CD8-positive, alpha-beta memory T cell (primary cell): Measurements from ENCODE around the gene CEP152. TPM values are rescaled to one million over a fixed set of nuclear protein-coding genes. Genes with fewer than 3 reads are reported as not detected.
"Not testable (repeated sequence)": the region's sequence is repeated elsewhere in the genome, so short reads cannot be mapped to it uniquely, and the experiment has no call there.

Experiments
- CTCF ChIA-PET: fragments of 350-600 bp; sonication (Branson Sonifier 250); formaldehyde crosslinking; loops from one replicate; lab custom pipeline; 2021; ENCODE audit warnings: antibody characterized with exemption; lab: Charles Lee
- POLR2A ChIA-PET: fragments of 350-600 bp; sonication (Branson Sonifier 250); formaldehyde crosslinking; loops from one replicate; lab custom pipeline; 2021; ENCODE audit warnings: antibody characterized with exemption; lab: Charles Lee
- DNase-seq, 5 donors: peaks; one replicate each; pipeline versions ENCODE4 v3.0.0 to v3.0.0-alpha.2; 2020 to 2022; ENCODE audit warnings: mixed read lengths in 1 of 5
- H3K27ac ChIP-seq: one replicate; pipeline ENCODE4 v1.7.0; 2013; ENCODE audit warnings: low read depth, mild to moderate bottlenecking, low read length, moderate library complexity
- H3K27me3 ChIP-seq: 2 replicates; pipeline ENCODE4 v1.7.0; 2013; ENCODE audit warnings: low read length, mild to moderate bottlenecking; ENCODE audit not compliant: insufficient read depth, poor library complexity, severe bottlenecking
- H3K36me3 ChIP-seq: 2 replicates; pipeline ENCODE4 v1.7.0; 2013; ENCODE audit warnings: mild to moderate bottlenecking, low read length, moderate library complexity; ENCODE audit not compliant: insufficient read depth
- H3K4me1 ChIP-seq: 2 replicates; pipeline ENCODE4 v1.7.0; 2013; ENCODE audit warnings: mild to moderate bottlenecking, low read length, moderate library complexity; ENCODE audit not compliant: insufficient read depth
- H3K4me3 ChIP-seq: 2 replicates; pipeline ENCODE4 v1.7.0; 2013; ENCODE audit warnings: mild to moderate bottlenecking, low read length
- H3K9me3 ChIP-seq: 2 replicates; pipeline ENCODE4 v1.7.0; 2013; ENCODE audit warnings: mild to moderate bottlenecking, low read length
- H3K27ac Mint-ChIP-seq, 8 donors: one replicate each; pipeline ENCODE4 v1.8.0; 2020 to 2021; ENCODE audit warnings: mixed read lengths in 8 of 8, mild to moderate bottlenecking in 6 of 8, inconsistent platforms in 3 of 8, moderate library complexity in 3 of 8
- H3K27me3 Mint-ChIP-seq, 2 donors: one replicate each; pipeline ENCODE4 v1.8.0; 2020 to 2021; ENCODE audit warnings: mixed read lengths in 2 of 2, mild to moderate bottlenecking in 1 of 2, moderate library complexity in 1 of 2
- H3K36me3 Mint-ChIP-seq, 3 donors: one replicate each; pipeline ENCODE4 v1.8.0; 2020 to 2021; ENCODE audit warnings: mixed read lengths in 3 of 3, inconsistent platforms in 1 of 3, mild to moderate bottlenecking in 1 of 3
- H3K4me1 Mint-ChIP-seq, 3 donors: one replicate each; pipeline ENCODE4 v1.8.0; 2020 to 2021; ENCODE audit warnings: mixed read lengths in 3 of 3, inconsistent platforms in 1 of 3, mild to moderate bottlenecking in 1 of 3
- H3K4me3 Mint-ChIP-seq, 7 donors: one replicate each; pipeline ENCODE4 v1.8.0; 2020 to 2021; ENCODE audit warnings: mixed read lengths in 7 of 7, mild to moderate bottlenecking in 6 of 7, moderate library complexity in 4 of 7, inconsistent platforms in 2 of 7
- H3K9me3 Mint-ChIP-seq, 5 donors: one replicate each; pipeline ENCODE4 v1.8.0; 2020 to 2022; ENCODE audit warnings: mixed read lengths in 5 of 5, mild to moderate bottlenecking in 3 of 5, moderate library complexity in 2 of 5, inconsistent platforms in 1 of 5
- polyA plus RNA-seq: library from polyadenylated mRNA; unstranded; fragments of 300-500 nt; fragmentation: Illumina TruSeq; gene quantifications from one replicate; pipeline ENCODE4 v1.2.3, GENCODE V29; 2021
- total RNA-seq, 2 experiments: library from RNA; stranded (reverse); gene quantifications; one replicate each; pipeline ENCODE4 v1.2.3, GENCODE V29; 2021

Gene CEP152
- total and polyA plus RNA-seq, 3 experiments from 2014 or later, result 6.5 to 20.7 (median 19.7) TPM

GRCh38 chr15:48794697-48795134 is 16.2 kb downstream of the CEP152 start:
- no peak overlapping the region for H3K27ac ChIP-seq
- no peaks in the 10 kb centered on the region for H3K27me3 ChIP-seq
- no peak for DNase-seq
- no peak overlapping the region for H3K4me3 ChIP-seq
- no peaks in the 10 kb centered on the region for H3K4me1 ChIP-seq
- peaks cover 8 to 46% (median 18%) of the 10 kb centered on the region in 3 donors for H3K36me3 Mint-ChIP-seq
- no peaks in the 10 kb centered on the region for H3K27me3 Mint-ChIP-seq
- no peaks in the 10 kb centered on the region for H3K9me3 Mint-ChIP-seq
- ChIA-PET CTCF (no interaction called here), POLR2A (no interaction called here)
- peak overlapping the region in 5 of 8 donors; percentile 53 to 89 (median 75) for H3K27ac Mint-ChIP-seq
- no peaks in the 10 kb centered on the region for H3K36me3 ChIP-seq
- H3K4me1 Mint-ChIP-seq, result peaks cover 14 to 39% (median 26%) of the 10 kb centered on the region in 3 donors
- H3K4me3 Mint-ChIP-seq, result no peak overlapping the region
- H3K9me3 ChIP-seq, result no peaks in the 10 kb centered on the region

- DNase-seq, result no peak
- Histone ChIP-seq H3K4me3 (no peak overlapping the region), H3K27ac (no peak overlapping the region), H3K9me3 (no peaks in the 10 kb centered on the region), H3K27me3 (no peaks in the 10 kb centered on the region), H3K36me3 (no peaks in the 10 kb centered on the region), H3K4me1 (no peaks in the 10 kb centered on the region)
- Mint-ChIP-seq H3K9me3 (no peaks in the 10 kb centered on the region), H3K4me1 (peaks cover 12 to 24% (median 24%) of the 10 kb centered on the region in 3 donors), H3K4me3 (no peak overlapping the region), H3K27ac (no peak overlapping the region), H3K36me3 (peaks cover 14 to 61% (median 21%) of the 10 kb centered on the region in 3 donors), H3K27me3 (no peaks in the 10 kb centered on the region)
- POLR2A ChIA-PET, result no interaction called here
- CTCF ChIA-PET, result no interaction called here
Observed at GRCh38 chr15:48792408-48792807, 18.5 kb downstream of the CEP152 start.

GRCh38 chr15:48790466-48791115 is 20.3 kb downstream of the CEP152 start:
- POLR2A ChIA-PET, CTCF ChIA-PET, H3K36me3 ChIP-seq: not testable (repeated sequence)

GRCh38 chr15:48785712-48786111 is 25.2 kb downstream of the CEP152 start:
- Mint-ChIP-seq H3K36me3 (peaks cover 13 to 64% (median 29%) of the 10 kb centered on the region in 3 donors), H3K4me1 (no peaks in the 10 kb centered on the region), H3K9me3 (no peaks in the 10 kb centered on the region), H3K27ac (no peak overlapping the region), H3K27me3 (no peaks in the 10 kb centered on the region), H3K4me3 (no peak overlapping the region)
- Histone ChIP-seq H3K36me3 (no peaks in the 10 kb centered on the region), H3K27me3 (no peaks in the 10 kb centered on the region), H3K4me1 (no peaks in the 10 kb centered on the region), H3K4me3 (no peak overlapping the region), H3K9me3 (no peaks in the 10 kb centered on the region), H3K27ac (no peak overlapping the region)
- POLR2A ChIA-PET, result no interaction called here
- no peak for DNase-seq
- CTCF ChIA-PET, result no interaction called here

More at GRCh38 chr15:48790466-48791115, 20.3 kb downstream of the CEP152 start:
- H3K9me3 ChIP-seq, H3K9me3 Mint-ChIP-seq, DNase-seq, H3K4me3 Mint-ChIP-seq, H3K4me3 ChIP-seq, H3K27me3 ChIP-seq, H3K4me1 ChIP-seq, H3K27me3 Mint-ChIP-seq, H3K27ac ChIP-seq: not testable (repeated sequence)
- peaks cover 7 to 10% (median 10%) of the 10 kb centered on the region in 3 donors for H3K4me1 Mint-ChIP-seq
- peaks cover 14 to 57% (median 19%) of the 10 kb centered on the region in 3 donors for H3K36me3 Mint-ChIP-seq
- peak overlapping the region in 1 of 8 donors; percentile 44 for H3K27ac Mint-ChIP-seq

GRCh38 chr15:48785195-48785594 is 25.7 kb downstream of the CEP152 start:
- Mint-ChIP-seq H3K9me3 (no peaks in the 10 kb centered on the region), H3K27ac (no peak overlapping the region), H3K36me3 (peaks cover 12 to 63% (median 29%) of the 10 kb centered on the region in 3 donors), H3K4me1 (no peaks in the 10 kb centered on the region), H3K4me3 (no peak overlapping the region), H3K27me3 (no peaks in the 10 kb centered on the region)
- no peaks in the 10 kb centered on the region for H3K36me3 ChIP-seq
- H3K4me3 ChIP-seq, result no peak overlapping the region
- no peak overlapping the region for H3K27ac ChIP-seq
- no peak for DNase-seq
- POLR2A ChIA-PET, result no interaction called here
- no peaks in the 10 kb centered on the region for H3K27me3 ChIP-seq
- no peaks in the 10 kb centered on the region for H3K9me3 ChIP-seq
- CTCF ChIA-PET, result no interaction called here
- no peaks in the 10 kb centered on the region for H3K4me1 ChIP-seq

GRCh38 chr15:48784756-48785155 is 26.1 kb downstream of the CEP152 start:
- Histone ChIP-seq H3K4me3 (no peak overlapping the region), H3K36me3 (no peaks in the 10 kb centered on the region), H3K4me1 (no peaks in the 10 kb centered on the region), H3K27ac (no peak overlapping the region), H3K9me3 (no peaks in the 10 kb centered on the region), H3K27me3 (no peaks in the 10 kb centered on the region)
- Mint-ChIP-seq H3K27me3 (no peaks in the 10 kb centered on the region), H3K4me1 (no peaks in the 10 kb centered on the region), H3K4me3 (no peak overlapping the region), H3K36me3 (peaks cover 9 to 64% (median 31%) of the 10 kb centered on the region in 3 donors), H3K27ac (peak overlapping the region in 1 of 8 donors; percentile 82), H3K9me3 (no peaks in the 10 kb centered on the region)
- no peak for DNase-seq
- CTCF ChIA-PET, result no interaction called here
- POLR2A ChIA-PET, result no interaction called here

GRCh38 chr15:48782911-48783310 is 28.0 kb downstream of the CEP152 start:
- peak overlapping the region in 1 of 8 donors; percentile 23 for H3K27ac Mint-ChIP-seq
- no peak overlapping the region for H3K4me3 Mint-ChIP-seq
- H3K36me3 ChIP-seq, result no peaks in the 10 kb centered on the region
- no peaks in the 10 kb centered on the region for H3K9me3 Mint-ChIP-seq
- ChIA-PET POLR2A (no interaction called here), CTCF (no interaction called here)
- no peaks in the 10 kb centered on the region for H3K4me1 Mint-ChIP-seq
- H3K27ac ChIP-seq, result no peak overlapping the region
- H3K4me3 ChIP-seq, result no peak overlapping the region
- no peaks in the 10 kb centered on the region for H3K9me3 ChIP-seq
- no peaks in the 10 kb centered on the region for H3K27me3 Mint-ChIP-seq
- H3K27me3 ChIP-seq, result no peaks in the 10 kb centered on the region
- peaks cover 3 to 54% (median 31%) of the 10 kb centered on the region in 3 donors for H3K36me3 Mint-ChIP-seq
- no peak for DNase-seq
- no peaks in the 10 kb centered on the region for H3K4me1 ChIP-seq

- DNase-seq, result no peak
- H3K4me1 Mint-ChIP-seq, result no peaks in the 10 kb centered on the region
- no peak overlapping the region for H3K4me3 Mint-ChIP-seq
- Histone ChIP-seq H3K36me3 (no peaks in the 10 kb centered on the region), H3K4me1 (no peaks in the 10 kb centered on the region), H3K4me3 (no peak overlapping the region), H3K27ac (no peak overlapping the region), H3K9me3 (no peaks in the 10 kb centered on the region), H3K27me3 (no peaks in the 10 kb centered on the region)
- peak overlapping the region in 1 of 8 donors; percentile 6 for H3K27ac Mint-ChIP-seq
- POLR2A ChIA-PET, result no interaction called here
- H3K9me3 Mint-ChIP-seq, result no peaks in the 10 kb centered on the region
- no peaks in the 10 kb centered on the region for H3K27me3 Mint-ChIP-seq
- peaks cover 3 to 50% (median 32%) of the 10 kb centered on the region in 3 donors for H3K36me3 Mint-ChIP-seq
- CTCF ChIA-PET, result no interaction called here
Observed at GRCh38 chr15:48781481-48782081, 29.3 kb downstream of the CEP152 start.
